ENCODE measurements around the gene GPC1.

GPC1 gene

DNA sequence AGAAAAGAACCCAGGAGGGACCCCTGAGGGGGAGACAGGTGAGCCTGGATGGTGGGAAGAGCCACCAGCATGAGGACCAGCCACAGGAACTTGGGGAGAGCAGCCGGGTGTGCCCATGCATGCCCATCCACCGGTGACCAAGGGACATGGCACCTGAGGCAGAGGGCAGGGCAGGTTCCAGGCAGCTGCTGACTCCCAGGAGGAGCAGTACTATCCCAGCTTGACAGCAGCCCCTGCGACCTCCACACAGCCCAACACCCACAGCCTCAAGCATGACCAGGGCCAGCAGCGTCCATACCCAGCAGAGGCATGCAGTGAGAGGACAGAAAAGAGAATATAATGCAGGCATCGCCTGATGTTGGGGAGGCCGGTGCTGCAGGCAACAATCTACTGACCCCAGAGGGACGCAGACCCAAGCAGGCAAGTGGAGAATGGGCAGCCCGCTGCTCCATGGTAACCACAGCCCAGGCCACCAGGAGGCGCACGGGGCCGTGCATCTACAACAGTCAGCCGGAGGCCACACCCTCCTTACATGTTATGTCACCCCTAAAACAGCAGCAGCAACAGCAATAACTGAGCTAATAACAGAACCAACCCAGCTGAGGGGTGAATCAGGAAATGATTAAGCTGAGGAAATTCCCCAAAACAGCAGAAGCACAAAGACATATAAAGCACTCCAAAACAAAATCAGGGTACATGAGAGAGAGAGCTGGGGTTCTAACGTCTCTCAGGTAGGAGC lies 78.3 kb downstream of the GPC1 start:
- DNase-seq (ENCODE audit: low read depth) = peak; percentile 81

- no peak for DNase-seq (ENCODE audit: low read depth)
Observed at GRCh38 chr2:240514631-240515030, 79.2 kb downstream of the GPC1 start.

- no peak for DNase-seq (ENCODE audit: low read depth)
Observed at GRCh38 chr2:240517342-240517741, 81.9 kb downstream of the GPC1 start.
